HG03342 (cell line): ENCODE data around the gene CD2BP2.

Experiments used
- ATAC-seq: cut with Tn5 transposase; IDR thresholded peaks from one replicate; pipeline ENCODE4 v1.9.1; 2021; ENCODE audit warnings: mild to moderate bottlenecking, moderate library complexity; ENCODE audit not compliant: unreplicated experiment

Gene CD2BP2

GRCh38 chr16:30365200-30365599, 10.1 kb upstream of the CD2BP2 start:
- ATAC-seq: no peak

DNA sequence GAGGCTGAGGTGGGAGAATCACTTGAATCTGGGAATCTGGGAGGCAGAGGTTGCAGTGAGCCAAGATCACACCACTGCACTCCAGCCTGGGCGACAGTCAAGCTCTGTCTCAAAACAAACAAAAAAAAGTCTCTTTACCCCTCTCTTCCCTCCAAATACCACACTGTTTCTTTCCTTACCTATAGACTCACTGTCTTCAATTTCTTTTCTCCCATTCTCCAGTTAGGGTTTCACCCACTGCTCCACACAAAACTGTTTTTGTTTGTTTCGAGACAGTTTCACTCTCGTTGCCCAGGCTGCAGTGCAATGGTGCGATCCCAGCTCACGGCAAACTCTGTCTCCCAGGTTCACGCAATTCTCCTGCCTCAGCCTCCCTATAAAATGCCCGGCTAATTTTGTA, 6.1 kb upstream of the CD2BP2 start:
- no peak for ATAC-seq

GRCh38 chr16:30359871-30360170, 4.7 kb upstream of the CD2BP2 start:
- no peak for ATAC-seq

- no peak for ATAC-seq
These were observed 4.1 kb upstream of the CD2BP2 start for GRCh38 chr16:30358990-30359870.

- no peak for ATAC-seq
These were observed 3.4 kb upstream of the CD2BP2 start for GRCh38 chr16:30358577-30358936.

DNA sequence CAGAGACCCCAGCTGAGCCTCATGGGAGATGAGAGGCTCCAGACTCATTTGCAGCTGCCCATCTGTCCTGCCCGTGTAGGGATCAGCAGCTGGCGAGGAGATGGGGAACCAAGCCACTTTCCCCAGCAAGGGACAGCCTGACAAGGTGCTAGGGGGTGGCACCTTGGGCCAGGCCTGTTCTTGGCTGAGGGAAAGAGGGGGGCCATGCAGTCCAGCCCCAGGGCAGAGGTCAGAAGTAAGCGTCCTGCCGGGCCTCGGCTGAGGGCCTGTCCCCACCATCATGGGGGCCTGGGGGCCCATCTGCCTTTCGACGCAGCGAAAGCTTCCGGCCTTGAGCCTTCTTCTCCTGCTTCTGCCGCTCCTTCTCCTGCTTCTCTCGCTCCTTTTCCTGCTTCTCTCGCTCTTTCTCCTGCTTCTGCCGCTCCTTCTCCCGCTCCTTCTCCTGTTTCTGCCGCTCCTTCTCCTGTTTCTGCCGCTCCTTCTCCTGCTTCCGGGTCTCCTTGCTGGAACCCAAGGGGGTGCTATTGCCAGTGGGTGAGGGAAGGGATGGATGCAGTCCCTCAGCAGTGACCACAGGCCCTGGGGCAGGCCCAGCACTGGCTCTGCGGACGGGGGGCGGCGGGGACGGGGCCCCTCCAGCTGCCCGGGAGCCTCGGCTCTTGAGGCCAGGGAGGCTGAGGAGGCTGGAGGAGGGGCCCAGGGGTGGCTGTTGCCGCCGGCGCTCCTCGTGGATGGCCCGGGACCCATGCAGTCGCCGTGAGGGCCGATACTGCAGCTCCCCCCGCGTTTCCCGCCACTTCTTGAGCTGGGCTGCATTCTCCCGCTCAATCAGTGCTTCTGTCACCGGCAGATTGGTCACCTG, 2.8 kb upstream of the CD2BP2 start:
- ATAC-seq: no peak

- ATAC-seq: no peak
These were observed 2.1 kb upstream of the CD2BP2 start for GRCh38 chr16:30357085-30357714.

- ATAC-seq: no peak
These were observed 1.4 kb upstream of the CD2BP2 start for GRCh38 chr16:30356401-30357084.

DNA sequence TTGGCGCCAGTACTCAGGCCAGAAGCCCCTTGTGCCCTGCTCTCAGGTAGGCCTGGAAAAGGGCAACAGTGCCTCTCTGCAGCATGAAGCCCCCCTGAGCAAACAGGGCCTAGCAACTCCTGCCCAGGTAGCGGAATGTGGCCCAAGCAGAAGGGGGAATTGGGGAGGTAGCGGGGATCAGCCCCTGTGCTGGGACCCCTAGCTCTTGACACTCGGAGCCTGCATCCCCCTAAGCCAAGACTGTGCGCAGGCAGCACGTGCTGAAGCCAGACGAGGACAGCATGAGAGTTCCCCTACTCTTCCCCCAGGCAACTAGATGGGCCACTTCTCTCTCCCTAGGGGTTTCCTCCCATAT, 823 bp upstream of the CD2BP2 start:
- ATAC-seq: no peak

DNA sequence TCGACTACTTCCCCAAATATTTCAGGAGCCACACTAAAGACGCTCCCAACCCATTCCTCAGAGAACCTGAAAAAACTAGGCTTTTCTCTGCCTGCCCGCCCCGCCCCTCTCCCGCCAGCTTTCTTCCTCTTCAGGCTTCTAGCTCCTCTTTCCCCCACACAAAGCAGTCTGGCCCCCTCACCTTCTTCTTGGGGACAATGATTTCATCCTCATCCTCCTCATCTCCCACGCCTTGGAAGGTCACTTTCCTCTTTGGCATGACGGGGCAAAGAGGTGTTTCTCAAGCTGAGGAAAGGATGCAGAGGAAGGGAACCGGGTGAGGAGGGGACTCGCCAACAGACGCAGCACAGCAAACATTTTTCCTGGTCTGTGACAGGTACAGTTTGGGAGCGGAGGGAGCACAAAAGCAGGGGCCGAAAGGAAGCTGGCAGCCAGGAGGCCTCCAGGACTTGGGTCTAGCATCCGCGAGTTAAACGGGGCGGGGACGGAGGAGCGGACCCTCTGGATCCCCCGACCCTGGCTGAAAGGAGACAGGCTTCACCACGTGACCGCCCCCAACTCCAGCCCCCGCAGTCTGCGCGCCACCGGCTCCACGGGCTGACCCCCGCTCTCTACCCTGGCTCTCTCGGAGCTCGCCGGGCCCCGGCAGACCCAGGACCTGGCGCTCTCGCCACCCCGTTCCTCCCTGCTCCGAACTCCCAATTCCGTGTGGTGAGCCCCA, 525 bp downstream of the CD2BP2 start:
- ATAC-seq: no peak

DNA sequence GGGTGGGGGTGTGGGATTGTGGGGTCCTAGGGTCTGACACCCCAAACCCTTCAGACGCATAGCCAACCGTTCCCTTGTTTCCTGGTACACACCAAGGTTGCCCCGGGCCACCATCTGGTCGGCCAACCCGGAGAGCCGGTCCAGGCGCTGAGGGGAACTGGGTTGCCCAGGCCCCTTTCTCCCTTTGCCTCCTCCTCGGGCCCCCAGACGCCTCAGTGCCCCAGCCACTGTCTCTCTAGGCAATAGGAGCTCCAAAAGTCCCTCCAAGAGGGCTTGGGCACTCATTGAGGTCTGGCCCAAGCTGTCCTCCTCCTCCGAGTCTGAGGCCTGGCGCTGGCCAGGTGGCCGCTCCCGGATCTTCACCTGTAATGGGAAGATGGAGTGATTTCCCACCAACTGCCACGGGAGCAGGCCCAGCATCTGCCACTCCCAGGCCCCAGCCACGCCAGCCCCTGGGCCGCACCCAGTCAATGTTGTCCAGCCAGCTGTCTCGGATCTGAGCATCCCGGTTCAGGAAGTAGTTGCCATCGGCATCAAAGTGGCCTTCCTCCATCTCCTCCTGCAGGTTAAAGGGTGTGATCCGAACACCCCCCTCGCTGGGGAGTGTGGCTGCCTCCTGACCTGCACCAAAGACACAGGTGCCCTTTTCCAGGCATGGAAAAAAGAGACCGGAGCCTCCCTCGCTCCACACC, 1.5 kb downstream of the CD2BP2 start:
- no peak for ATAC-seq

DNA sequence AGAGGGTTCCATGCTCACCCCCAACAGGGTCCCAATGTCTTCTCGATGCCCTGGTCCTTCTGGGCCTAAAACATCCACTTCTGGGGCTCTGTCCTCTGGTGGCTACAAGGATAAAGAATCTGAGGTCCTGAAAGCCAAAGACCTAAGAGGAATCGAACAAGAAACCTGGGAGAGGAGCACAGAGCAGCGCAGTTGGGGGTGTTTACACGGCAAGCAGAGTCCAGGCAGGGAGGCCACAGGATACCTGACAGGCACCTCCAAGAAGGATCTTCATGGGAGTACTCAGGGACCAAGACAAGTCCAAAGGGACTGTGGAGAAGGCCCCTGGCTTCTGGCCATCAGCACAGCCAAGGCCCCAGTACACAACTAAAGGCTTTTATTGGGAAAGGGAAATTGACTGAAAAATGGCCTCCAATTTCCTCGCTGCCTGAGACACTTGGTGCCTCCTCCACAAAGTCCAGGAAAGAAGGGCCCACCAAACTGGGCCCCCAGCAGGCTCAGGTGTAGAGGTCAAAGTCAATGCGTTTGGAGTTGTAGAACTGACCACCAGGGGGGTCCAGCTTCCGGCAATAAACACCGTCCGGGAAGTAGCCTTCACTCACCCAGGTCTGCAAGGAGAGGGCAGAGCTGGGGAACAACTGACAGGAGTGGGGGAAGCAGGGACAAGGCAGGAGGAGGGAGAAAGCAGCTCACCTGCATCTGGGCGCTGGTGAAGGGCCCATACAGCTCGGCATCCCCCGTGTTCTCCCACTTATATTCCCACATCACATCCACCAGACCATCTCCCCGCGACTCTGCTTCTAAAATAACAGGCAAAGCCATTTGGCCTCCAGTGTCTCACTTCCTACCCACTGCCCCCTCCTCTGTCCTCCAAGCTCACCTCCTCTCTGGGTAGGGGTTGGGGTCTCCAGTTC, 2.4 kb downstream of the CD2BP2 start:
- ATAC-seq: no peak

- ATAC-seq: no peak
These were observed 3.3 kb downstream of the CD2BP2 start for GRCh38 chr16:30351586-30352419.

DNA sequence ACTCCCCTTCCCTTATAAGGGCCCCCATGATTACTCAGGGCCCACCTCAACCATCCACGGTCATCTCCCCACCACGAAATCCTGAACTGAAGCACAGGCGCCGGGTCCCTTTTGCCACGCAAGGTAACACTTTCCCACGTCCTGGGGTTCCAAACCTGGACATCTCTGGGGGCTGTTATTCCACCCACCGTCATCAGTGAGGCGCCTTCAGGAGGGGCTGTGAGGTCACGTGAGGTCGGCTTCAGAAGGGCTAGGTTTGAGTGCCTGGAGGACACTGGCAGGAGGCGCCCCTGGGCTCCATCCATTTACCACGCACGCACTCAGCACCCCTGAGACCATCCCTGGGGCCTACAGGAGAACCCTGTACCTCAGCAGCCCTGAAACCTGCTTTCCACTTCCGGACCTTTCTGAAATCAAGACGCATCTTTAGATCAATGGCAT, 4.1 kb downstream of the CD2BP2 start:
- ATAC-seq: no peak

GRCh38 chr16:30350134-30350871, 4.8 kb downstream of the CD2BP2 start:
- peak; percentile 46 for ATAC-seq

GRCh38 chr16:30349675-30350074, 5.4 kb downstream of the CD2BP2 start:
- ATAC-seq: no peak

- ATAC-seq: no peak
These were observed 6.2 kb downstream of the CD2BP2 start for GRCh38 chr16:30348929-30349328.
